Keratinocyte (primary cell): ENCODE measurements around the gene C2CD3. TPM values are rescaled to one million over a fixed set of nuclear protein-coding genes. Genes with fewer than 3 reads are reported as not detected.

ENCODE experiments used
- DNase-seq: peaks from one replicate; pipeline ENCODE4 v3.0.0-alpha.2; 2011; ENCODE audit warnings: low read depth, missing footprints, low spot score
- FAIRE-seq: peaks from 2 replicates; lab custom pipeline; 2011; peaks lifted over from hg19 to GRCh38; lab: Jason Lieb, UNC
- H2AFZ ChIP-seq: 2 replicates; pipeline ENCODE4 v1.6.0; 2012; ENCODE audit warnings: low read length, control low read depth, inconsistent platforms; ENCODE audit not compliant: control insufficient read depth
- H3K27ac ChIP-seq: 2 replicates; pipeline ENCODE4 v1.5.1; 2011; ENCODE audit warnings: low read length; ENCODE audit not compliant: control insufficient read depth, insufficient read depth
- H3K27me3 ChIP-seq: 3 replicates; pipeline ENCODE4 v1.6.0; 2011; ENCODE audit warnings: low read length; ENCODE audit not compliant: control insufficient read depth, insufficient read depth; ENCODE audit errors: extremely low read depth
- H3K36me3 ChIP-seq, 2 experiments: 2 replicates in 1 of 2; 3 replicates in 1 of 2; pipeline ENCODE4 v1.5.1; 2011; ENCODE audit warnings: low read length in 2 of 2, mild to moderate bottlenecking in 1 of 2; ENCODE audit not compliant: control insufficient read depth in 2 of 2, insufficient read depth in 2 of 2; ENCODE audit errors: extremely low read depth in 1 of 2
- H3K4me1 ChIP-seq: 3 replicates; pipeline ENCODE4 v1.5.1; 2011; ENCODE audit warnings: low read length; ENCODE audit not compliant: control insufficient read depth, insufficient read depth; ENCODE audit errors: extremely low read depth
- H3K4me2 ChIP-seq: 3 replicates; pipeline ENCODE4 v1.6.0; 2011; ENCODE audit warnings: low read depth, low read length; ENCODE audit not compliant: control insufficient read depth, insufficient read depth; ENCODE audit errors: extremely low read depth
- H3K4me3 ChIP-seq, 3 experiments: fragments of 200-600 bp in 1 of 3; sonication (generic) in 1 of 3; 2 replicates in 2 of 3; 3 replicates in 1 of 3; pipeline ENCODE4 v1.5.1; 2011 to 2016; ENCODE audit warnings: low read length in 3 of 3, mild to moderate bottlenecking in 3 of 3, control low read depth in 2 of 3, inconsistent platforms in 1 of 3, low read depth in 1 of 3, mixed read lengths in 1 of 3, mixed run types in 1 of 3, moderate library complexity in 1 of 3; ENCODE audit not compliant: control insufficient read depth in 2 of 3, insufficient read depth in 2 of 3; ENCODE audit errors: extremely low read depth in 1 of 3
- H3K79me2 ChIP-seq: 2 replicates; pipeline ENCODE4 v1.6.0; 2012; ENCODE audit warnings: low read length; ENCODE audit not compliant: control insufficient read depth, insufficient read depth
- H3K9ac ChIP-seq: 3 replicates; pipeline ENCODE4 v1.6.0; 2011; ENCODE audit warnings: low read length; ENCODE audit not compliant: control insufficient read depth, insufficient read depth; ENCODE audit errors: extremely low read depth
- H3K9me1 ChIP-seq: 3 replicates; pipeline ENCODE4 v1.6.0; 2011; ENCODE audit warnings: low read length; ENCODE audit not compliant: control insufficient read depth, insufficient read depth; ENCODE audit errors: extremely low read depth
- H3K9me3 ChIP-seq: 2 replicates; pipeline ENCODE4 v1.5.1; 2012; ENCODE audit warnings: low read depth, low read length; ENCODE audit not compliant: control insufficient read depth
- H4K20me1 ChIP-seq: 3 replicates; pipeline ENCODE4 v1.6.0; 2011; ENCODE audit warnings: low read length; ENCODE audit not compliant: control insufficient read depth, insufficient read depth; ENCODE audit errors: extremely low read depth
- EZH2 ChIP-seq: IDR thresholded peaks from one replicate; pipeline ENCODE4 v1.6.1; 2012; ENCODE audit warnings: inconsistent platforms, mild to moderate bottlenecking, low read length, moderate library complexity
- dilution Hi-C: fragments of 300-500 bp; cut with MboI; formaldehyde crosslinking; loops from one replicate; pipeline ENCODE4 v1.7.0; 2020; ENCODE audit warnings: low sequenced_read_pairs; ENCODE audit not compliant: extremely low pct_ligation_motif_present
- polyA plus RNA-seq, 5 experiments: library from polyadenylated mRNA; depleted of rRNA in 3 of 5; stranded (reverse) in 3 of 5; stranded (forward) in 1 of 5; unstranded in 1 of 5; fragments of >200 nt; gene quantifications; 1 replicate in 1 of 5; 2 replicates in 3 of 5; 3 replicates in 1 of 5; pipeline versions ENCODE4 v1.2.1 to v1.2.3, GENCODE V29; 2011 to 2012; ENCODE audit warnings: missing spikeins in 2 of 5, low read depth in 1 of 5, low replicate concordance in 1 of 5
- TF ChIP-seq, protein P1 (sequence below), 3 experiments: IDR thresholded peaks in 1 of 3; conservative IDR thresholded peaks in 1 of 3; optimal IDR thresholded peaks in 1 of 3; 2 replicates in 2 of 3; 3 replicates in 1 of 3; pipeline versions ENCODE3 to v1.5.1; 2011; ENCODE audit warnings: low read length in 3 of 3, mild to moderate bottlenecking in 3 of 3, moderate library complexity in 2 of 3, control low read depth in 1 of 3, inconsistent platforms in 1 of 3; ENCODE audit not compliant: insufficient read depth in 2 of 3; ENCODE audit errors: extremely low read depth in 1 of 3

Gene C2CD3
- polyA plus RNA-seq, 1 donor (not counting 4 experiments of a cell fraction or from before 2014, with no cell fraction given): 9.8 TPM

DNA sequence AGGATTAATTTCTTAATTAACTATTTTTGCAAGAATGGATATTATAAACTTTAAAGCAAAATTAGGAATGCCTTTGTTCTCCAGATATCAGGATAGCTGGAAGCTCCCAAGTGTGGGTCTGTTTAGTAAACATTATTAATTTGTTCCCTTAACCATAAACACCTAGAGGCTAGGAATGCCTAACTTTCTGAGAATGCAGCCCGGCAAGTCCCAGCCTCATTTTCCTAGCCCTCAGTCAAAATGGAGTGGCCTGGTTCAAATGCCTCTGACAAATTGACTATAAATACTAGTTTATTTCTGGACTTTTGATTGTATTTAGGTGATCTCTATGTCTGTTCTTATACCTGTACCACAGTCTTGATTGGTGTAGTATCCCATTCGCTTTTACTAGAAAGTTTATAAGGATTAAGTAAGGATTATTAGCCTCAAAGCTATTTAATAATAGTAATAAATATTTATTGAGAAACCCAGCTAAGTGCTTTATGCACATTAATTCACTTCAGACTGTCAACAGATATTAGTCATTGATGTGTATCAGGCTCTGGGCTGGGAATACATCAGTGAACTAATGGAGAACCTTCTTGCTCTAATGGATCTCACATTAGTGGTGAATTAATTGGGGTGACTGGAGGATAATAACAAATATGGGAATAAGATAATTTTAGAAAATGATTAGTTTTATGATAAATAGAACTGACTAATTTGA is 26.1 kb upstream of the C2CD3 start:
- Histone ChIP-seq H3K79me2 (peaks cover 20% of the 10 kb centered on the region), H3K27ac (no peak overlapping the region), H3K4me2 (no peak overlapping the region), H3K36me3 (no peaks in the 10 kb centered on the region), H3K9me3 (no peaks in the 10 kb centered on the region), H3K4me1 (peaks cover 9% of the 10 kb centered on the region), H3K27me3 (no peaks in the 10 kb centered on the region), H4K20me1 (no peaks in the 10 kb centered on the region), H2AFZ (no peak overlapping the region), H3K4me3 (no peak overlapping the region), H3K9me1 (no peaks in the 10 kb centered on the region), H3K9ac (no peak overlapping the region)
- dilution Hi-C loops: no loop called here
- no peak for DNase-seq
- TF ChIP-seq, protein P1, sequence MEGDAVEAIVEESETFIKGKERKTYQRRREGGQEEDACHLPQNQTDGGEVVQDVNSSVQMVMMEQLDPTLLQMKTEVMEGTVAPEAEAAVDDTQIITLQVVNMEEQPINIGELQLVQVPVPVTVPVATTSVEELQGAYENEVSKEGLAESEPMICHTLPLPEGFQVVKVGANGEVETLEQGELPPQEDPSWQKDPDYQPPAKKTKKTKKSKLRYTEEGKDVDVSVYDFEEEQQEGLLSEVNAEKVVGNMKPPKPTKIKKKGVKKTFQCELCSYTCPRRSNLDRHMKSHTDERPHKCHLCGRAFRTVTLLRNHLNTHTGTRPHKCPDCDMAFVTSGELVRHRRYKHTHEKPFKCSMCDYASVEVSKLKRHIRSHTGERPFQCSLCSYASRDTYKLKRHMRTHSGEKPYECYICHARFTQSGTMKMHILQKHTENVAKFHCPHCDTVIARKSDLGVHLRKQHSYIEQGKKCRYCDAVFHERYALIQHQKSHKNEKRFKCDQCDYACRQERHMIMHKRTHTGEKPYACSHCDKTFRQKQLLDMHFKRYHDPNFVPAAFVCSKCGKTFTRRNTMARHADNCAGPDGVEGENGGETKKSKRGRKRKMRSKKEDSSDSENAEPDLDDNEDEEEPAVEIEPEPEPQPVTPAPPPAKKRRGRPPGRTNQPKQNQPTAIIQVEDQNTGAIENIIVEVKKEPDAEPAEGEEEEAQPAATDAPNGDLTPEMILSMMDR (optimal IDR thresholded peaks at IDR 0.05 in 1 of 3, IDR thresholded peaks at IDR 0.05 in 1 of 3, conservative IDR thresholded peaks at IDR 0.05 in 1 of 3; ENCODE audit: extremely low read depth in 1 of 3, insufficient read depth in 2 of 3, low read length in 3 of 3): no peak
- no peak for TF ChIP-seq EZH2
- no peak for FAIRE-seq

- Histone ChIP-seq H3K4me3 (no peak overlapping the region), H4K20me1 (no peaks in the 10 kb centered on the region), H3K27me3 (no peaks in the 10 kb centered on the region), H3K4me2 (no peak overlapping the region), H3K79me2 (peaks cover 25% of the 10 kb centered on the region), H2AFZ (no peak overlapping the region), H3K4me1 (peaks cover 9% of the 10 kb centered on the region), H3K9me1 (no peaks in the 10 kb centered on the region), H3K36me3 (no peaks in the 10 kb centered on the region), H3K27ac (no peak overlapping the region), H3K9me3 (no peaks in the 10 kb centered on the region), H3K9ac (no peak overlapping the region)
- dilution Hi-C loops: no loop called here
- TF ChIP-seq, protein P1 (optimal IDR thresholded peaks at IDR 0.05 in 1 of 3, IDR thresholded peaks at IDR 0.05 in 1 of 3, conservative IDR thresholded peaks at IDR 0.05 in 1 of 3; ENCODE audit: extremely low read depth in 1 of 3, insufficient read depth in 2 of 3, low read length in 3 of 3): no peak
- no peak for TF ChIP-seq EZH2
- FAIRE-seq: no peak
- DNase-seq: no peak
Measured at GRCh38 chr11:74195828-74196227, 25.0 kb upstream of the C2CD3 start.
